Brain microvascular endothelial cell (primary cell): ENCODE measurements around the gene ZGPAT.

Source experiments
- DNase-seq: peaks from one replicate; pipeline ENCODE4 v3.0.0-alpha.2; 2020
- H3K27ac ChIP-seq: fragments of 250-450 bp; sonication (Bioruptor Pico); 2 replicates; pipeline ENCODE4 v1.5.1; 2020; ENCODE audit warnings: mild to moderate bottlenecking, moderate library complexity
- H3K27me3 ChIP-seq: fragments of 250-450 bp; sonication (Bioruptor Pico); replicated peaks from 2 replicates; pipeline ENCODE4 v1.5.1; 2020; ENCODE audit warnings: mild to moderate bottlenecking
- H3K36me3 ChIP-seq: fragments of 250-450 bp; sonication (Bioruptor Pico); replicated peaks from 2 replicates; pipeline ENCODE4 v1.5.1; 2020; ENCODE audit warnings: mild to moderate bottlenecking
- H3K4me3 ChIP-seq: 2 replicates; pipeline ENCODE4 v1.5.1; 2011; ENCODE audit warnings: low read depth, mild to moderate bottlenecking, control low read depth, low read length, moderate library complexity
- in situ Hi-C: cut with HindIII; loops from 2 replicates; pipeline ENCODE4 v1.10.0; 2017; ENCODE audit warnings: low sequenced_read_pairs, low pct_ligation_motif_present
- TF ChIP-seq, protein P1 (sequence below): IDR thresholded peaks from 2 replicates; pipeline ENCODE4 v1.5.1; 2011; ENCODE audit warnings: low read depth, mild to moderate bottlenecking, moderate library complexity, low read length, control low read depth, inconsistent platforms; ENCODE audit errors: missing control alignments

Gene ZGPAT

DNA sequence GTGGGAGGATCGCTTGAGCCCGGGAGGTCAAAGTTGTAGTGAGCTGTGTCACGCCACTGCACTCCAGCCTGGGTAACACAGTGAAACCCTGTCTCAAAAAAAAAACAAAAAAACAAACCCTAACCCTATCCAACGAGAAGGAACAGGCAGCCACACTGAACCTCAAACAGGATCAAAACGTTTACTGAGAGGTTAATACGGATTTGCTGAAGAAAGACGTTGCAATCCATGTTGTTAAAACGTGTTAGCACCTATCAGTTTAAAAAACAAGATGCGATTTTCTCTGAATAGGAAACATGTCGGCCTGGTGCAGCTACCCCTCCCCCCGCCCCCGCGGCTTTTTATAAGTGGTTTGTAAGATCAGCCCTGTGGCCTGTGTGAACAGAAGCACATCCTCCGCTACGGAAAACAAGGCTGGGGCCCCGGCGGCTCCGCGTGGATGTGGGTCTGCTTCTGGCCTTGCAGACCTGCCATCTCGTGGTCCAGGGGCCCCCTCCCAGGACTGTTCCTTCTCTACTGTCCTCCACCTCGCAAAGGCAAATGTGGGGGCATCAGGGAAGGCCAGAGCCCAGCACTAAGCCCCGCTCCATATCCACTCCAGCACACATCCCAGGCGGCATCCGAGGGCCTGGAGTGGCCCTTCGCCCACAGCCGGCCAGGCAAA is 43.1 kb downstream of the ZGPAT start:
- no peak for DNase-seq
- Histone ChIP-seq H3K27ac (no peak overlapping the region), H3K36me3 (no peaks in the 10 kb centered on the region), H3K27me3 (no peaks in the 10 kb centered on the region), H3K4me3 (no peak overlapping the region)
- TF ChIP-seq, protein P1, sequence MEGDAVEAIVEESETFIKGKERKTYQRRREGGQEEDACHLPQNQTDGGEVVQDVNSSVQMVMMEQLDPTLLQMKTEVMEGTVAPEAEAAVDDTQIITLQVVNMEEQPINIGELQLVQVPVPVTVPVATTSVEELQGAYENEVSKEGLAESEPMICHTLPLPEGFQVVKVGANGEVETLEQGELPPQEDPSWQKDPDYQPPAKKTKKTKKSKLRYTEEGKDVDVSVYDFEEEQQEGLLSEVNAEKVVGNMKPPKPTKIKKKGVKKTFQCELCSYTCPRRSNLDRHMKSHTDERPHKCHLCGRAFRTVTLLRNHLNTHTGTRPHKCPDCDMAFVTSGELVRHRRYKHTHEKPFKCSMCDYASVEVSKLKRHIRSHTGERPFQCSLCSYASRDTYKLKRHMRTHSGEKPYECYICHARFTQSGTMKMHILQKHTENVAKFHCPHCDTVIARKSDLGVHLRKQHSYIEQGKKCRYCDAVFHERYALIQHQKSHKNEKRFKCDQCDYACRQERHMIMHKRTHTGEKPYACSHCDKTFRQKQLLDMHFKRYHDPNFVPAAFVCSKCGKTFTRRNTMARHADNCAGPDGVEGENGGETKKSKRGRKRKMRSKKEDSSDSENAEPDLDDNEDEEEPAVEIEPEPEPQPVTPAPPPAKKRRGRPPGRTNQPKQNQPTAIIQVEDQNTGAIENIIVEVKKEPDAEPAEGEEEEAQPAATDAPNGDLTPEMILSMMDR: no peak
- in situ Hi-C loops: no loop called here

DNA sequence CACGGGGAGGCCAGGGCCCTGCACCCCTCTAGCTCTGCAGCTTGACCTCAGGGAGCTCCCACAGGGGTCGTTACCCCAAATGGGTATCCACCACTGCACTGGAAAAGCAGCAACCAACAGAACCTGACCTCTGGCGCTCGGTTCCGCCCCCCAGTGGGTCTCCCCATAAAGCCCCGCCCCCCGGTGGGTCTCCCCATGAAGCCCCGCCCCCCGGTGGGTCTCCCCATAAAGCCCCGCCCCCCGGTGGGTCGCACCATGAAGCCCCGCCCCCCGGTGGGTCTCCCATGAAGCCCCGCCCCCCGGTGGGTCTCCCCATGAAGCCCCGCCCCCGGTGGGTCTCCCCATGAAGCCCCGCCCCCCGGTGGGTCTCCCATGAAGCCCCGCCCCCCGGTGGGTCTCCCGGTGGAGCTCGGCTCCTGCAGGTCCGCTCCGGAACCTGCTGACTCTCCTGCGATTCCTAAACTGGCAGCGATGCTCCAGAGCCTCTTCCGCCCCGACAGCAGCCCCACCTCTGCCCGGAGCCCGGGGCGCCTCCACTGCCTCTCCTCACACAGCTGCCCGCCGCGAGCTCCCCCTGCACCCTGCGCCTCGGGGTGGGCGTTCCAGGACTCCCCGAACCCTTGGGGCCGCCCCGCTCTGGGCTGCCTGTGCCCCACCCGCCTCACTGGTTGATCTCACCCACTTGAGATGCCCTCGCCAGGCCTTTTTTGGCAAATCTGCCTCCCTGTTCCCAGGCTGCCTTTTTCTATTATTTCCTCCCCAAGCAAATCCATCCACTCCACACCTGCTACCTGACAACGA is 43.8 kb downstream of the ZGPAT start:
- in situ Hi-C loops: no loop called here
- no peaks in the 10 kb centered on the region for H3K27me3 ChIP-seq
- TF ChIP-seq, protein P1: no peak
- no peak overlapping the region for H3K4me3 ChIP-seq
- DNase-seq: no peak
- no peak overlapping the region for H3K27ac ChIP-seq
- no peaks in the 10 kb centered on the region for H3K36me3 ChIP-seq

DNA sequence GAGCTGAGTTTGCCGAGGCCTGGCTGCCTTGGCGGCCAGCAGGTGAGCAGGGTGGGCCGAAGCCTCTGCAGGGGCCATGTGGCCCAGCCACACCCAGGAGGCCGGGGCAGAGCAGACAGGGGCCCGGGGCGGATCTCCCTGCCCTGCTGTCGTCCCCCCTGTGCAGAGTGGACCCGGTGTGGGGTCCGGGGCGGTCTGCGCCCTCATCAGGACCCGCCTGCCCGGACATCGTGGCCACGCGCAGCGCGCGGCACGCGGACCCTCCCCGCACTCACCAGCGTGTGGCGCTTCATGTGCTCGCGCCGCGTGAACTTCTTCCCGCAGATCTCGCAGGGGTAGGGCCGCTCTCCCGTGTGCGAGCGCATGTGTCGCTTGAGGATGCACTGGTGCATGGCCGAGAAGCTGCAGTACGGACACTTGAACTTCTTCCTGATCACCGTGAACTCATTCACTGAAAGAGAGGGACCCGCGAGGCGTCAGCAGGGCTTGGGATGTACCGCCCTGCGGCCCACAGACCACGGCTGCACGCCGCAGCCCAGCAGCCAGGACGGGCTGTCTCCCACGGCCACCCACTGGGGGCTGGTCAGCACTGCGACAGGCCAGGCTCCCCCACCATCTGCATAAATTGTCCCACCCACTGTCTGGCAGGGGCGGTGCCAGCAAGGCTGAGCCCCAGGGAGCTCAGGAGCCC is 44.7 kb downstream of the ZGPAT start:
- DNase-seq: no peak
- Histone ChIP-seq H3K4me3 (no peak overlapping the region), H3K36me3 (no peaks in the 10 kb centered on the region), H3K27ac (no peak overlapping the region), H3K27me3 (no peaks in the 10 kb centered on the region)
- in situ Hi-C loops: no loop called here
- TF ChIP-seq, protein P1: no peak

DNA sequence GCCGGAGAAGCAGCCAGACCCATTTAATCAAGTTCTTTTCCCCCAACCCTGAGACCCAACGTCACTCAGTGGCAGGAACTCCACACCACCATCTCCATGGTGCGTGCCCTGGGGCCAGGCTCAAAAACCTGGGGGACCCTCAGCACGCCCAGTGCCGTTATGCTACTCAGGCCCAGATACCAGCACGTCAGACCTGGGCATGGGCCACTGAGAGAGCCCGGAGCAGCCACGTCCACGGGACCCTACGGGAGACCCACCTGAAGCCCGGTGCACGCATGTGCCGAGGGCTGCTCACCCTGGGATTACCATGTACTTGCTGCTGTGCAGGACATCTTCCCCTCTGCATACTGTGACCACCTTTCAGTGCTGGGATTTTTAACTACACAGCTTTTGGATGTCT is 45.5 kb downstream of the ZGPAT start:
- in situ Hi-C loops: no loop called here
- DNase-seq: no peak
- H3K27me3 ChIP-seq: no peaks in the 10 kb centered on the region
- H3K27ac ChIP-seq: no peak overlapping the region
- no peaks in the 10 kb centered on the region for H3K36me3 ChIP-seq
- TF ChIP-seq, protein P1: no peak
- no peak overlapping the region for H3K4me3 ChIP-seq

DNA sequence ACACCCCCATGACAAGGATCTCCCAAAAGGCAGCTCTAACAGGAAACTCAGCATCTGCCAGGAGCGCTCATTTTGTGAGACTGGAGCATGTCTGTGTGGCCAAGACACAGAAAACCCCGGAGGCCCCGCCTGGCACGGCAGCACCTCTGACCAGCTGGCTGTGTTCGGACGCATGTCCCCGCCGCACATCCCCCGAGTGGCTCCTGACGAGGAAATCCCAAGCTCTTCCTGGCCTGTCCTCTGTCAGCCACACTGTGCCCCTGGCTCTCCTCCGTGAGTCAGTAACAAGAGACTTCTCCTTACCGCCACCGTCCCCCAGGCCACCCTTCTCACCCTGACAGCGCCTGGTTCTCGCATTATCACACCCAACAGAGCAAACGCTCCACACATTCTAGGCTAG is 46.2 kb downstream of the ZGPAT start:
- TF ChIP-seq, protein P1: no peak
- no peak for DNase-seq
- no peak overlapping the region for H3K4me3 ChIP-seq
- no peaks in the 10 kb centered on the region for H3K27me3 ChIP-seq
- H3K27ac ChIP-seq: no peak overlapping the region
- no peaks in the 10 kb centered on the region for H3K36me3 ChIP-seq
- in situ Hi-C loops: no loop called here
